GOT3 (cell line): ENCODE results near the gene GPR137B.
A peak's percentile ranks its signal among the peaks of the same experiment; 100 is the strongest.

Experiments
- DNase-seq: peaks from one replicate; lab custom pipeline; 2025; ENCODE audit warnings: mixed read lengths; lab: John Stamatoyannopoulos, UW

Gene GPR137B

DNA sequence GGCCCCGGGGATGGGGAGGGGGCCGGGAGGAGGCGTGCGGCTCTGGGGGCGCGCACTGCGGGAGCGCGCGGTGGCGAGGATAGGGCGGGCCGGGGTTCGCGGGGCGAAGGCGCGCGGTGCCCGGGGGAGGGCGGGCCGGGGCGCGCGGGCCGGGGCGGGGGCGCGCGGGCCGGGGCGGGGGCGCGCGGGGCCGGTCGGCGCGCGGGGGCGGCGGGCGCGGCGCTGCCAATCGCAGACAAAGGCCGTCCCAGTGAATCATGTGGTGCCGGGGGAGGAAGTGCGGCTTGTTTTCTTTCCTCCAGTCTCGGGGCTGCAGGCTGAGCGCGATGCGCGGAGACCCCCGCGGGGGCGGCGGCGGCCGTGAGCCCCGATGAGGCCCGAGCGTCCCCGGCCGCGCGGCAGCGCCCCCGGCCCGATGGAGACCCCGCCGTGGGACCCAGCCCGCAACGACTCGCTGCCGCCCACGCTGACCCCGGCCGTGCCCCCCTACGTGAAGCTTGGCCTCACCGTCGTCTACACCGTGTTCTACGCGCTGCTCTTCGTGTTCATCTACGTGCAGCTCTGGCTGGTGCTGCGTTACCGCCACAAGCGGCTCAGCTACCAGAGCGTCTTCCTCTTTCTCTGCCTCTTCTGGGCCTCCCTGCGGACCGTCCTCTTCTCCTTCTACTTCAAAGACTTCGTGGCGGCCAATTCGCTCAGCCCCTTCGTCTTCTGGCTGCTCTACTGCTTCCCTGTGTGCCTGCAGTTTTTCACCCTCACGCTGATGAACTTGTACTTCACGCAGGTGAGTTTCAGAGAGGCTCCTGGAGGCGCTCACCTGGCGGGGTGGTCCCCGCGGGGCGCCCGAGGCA, at the start of gene GPR137B:
TSS of gene GPR137B (plus strand) at position 287 of the 851 bp plus-strand sequence. CDS start at position 371, 84 bp downstream.
- no peak for DNase-seq

DNA sequence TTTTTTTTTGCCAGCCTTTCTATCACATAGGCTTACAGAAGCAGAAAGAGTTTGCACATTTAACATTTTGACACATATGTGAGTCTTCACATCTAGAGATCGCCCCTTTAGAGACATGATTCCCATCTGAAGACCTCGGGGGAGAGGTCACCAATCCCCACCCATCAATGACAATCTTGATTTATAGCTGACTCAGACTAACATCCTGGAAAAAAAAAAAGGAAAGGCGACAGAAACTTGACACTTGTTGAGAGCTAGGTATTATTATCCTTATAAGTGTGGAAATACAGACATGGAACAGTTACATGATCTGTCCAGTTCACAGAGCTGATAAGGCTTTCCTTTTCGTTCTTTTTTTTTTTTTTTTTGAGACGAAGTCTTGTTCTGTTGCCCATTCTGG, 49.4 kb upstream of the GPR137B start:
- DNase-seq = no peak

GRCh38 chr1:236095705-236096520, 46.4 kb upstream of the GPR137B start:
- DNase-seq = no peak

- DNase-seq = peak; percentile 37
Measured at GRCh38 chr1:236096660-236097482, 45.5 kb upstream of the GPR137B start.

DNA sequence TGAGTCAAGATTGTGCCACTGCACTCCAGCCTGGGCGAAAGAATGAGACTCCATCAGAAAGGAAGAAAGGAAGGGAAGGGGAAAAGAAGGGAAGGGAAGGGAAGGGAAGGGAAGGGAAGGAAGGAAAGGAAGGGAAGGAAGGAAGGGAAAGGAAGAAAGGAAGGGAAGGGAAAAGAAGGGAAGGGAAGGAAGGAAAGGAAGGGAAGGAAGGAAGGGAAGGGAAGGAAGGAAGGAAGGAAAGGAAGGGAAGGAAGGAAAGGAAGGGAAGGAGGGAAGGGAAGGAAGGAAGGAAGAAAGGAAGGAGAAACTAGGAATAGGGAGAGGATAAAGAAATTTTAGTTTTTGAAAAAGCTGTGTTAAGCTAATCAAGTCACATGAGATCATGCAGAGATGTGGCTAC, 44.1 kb upstream of the GPR137B start:
- DNase-seq = no peak

DNA sequence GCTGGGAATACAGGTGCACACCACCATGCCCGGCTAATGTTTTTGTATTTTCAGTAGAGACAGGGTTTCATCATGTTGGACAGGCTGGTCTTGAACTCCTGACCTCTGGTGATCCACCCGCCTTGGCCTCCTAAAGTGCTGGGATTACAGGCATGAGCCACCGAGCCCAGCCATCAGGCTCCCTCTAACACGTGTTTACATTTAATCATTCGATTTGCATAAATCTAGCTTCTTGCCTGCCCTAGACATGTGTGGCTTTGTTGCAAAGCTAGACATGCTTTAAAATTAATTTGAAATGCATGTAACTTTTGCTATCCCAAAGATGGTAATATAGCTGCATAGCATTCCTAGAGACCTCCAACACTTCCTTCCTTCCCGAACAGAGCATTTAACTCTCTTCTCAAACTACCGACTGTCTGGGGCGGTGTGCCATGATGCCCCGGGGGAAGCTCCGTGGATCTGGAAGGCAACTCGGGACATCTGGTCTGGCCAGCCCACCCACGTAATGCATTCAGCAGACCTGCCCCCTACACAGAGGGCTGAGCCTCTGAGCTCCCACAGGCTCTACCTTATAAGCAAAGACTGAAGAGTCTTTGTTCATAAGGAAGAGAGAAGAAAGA, 42.9 kb upstream of the GPR137B start:
- no peak for DNase-seq

DNA sequence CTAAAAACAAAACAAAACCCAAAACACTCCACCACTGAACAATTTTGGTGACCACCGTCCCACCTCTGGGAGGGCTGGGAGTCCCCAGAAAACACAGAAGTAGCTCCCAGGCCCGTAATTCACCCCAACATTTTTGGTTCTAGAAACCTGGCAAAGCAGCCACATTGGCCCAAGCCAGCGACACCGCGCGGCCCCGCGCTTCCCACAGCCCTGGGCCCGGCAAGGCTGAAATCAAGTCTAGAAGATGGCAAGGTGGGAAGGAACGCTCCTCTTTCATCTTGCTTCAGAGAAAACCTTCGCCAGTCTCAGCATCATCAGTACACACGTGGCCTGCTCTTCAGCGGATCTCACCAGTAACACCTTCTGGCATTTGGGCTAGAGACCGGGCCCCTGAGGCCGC, 41.5 kb upstream of the GPR137B start:
- no peak for DNase-seq

GRCh38 chr1:236101233-236102200, 40.8 kb upstream of the GPR137B start:
- DNase-seq = no peak

DNA sequence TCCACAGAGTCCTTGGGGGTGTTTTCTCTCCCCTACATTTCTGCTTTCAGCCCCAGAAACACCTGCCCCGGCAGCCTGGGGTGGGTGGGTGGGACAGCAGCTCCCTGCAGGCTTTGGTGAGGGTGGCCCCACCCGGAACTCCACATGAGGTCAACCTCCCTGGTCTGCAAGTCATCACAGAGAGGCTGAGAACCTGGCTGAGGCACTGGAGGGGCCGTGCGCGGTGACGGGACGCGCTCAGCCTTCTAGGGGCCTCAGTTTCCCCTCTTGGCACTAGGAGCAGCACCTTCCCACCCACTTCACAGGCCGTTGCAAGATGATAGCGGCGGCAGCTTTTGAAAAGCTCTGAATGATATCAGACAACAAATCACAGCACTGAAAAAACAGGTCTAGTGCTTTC, 39.7 kb upstream of the GPR137B start:
- no peak for DNase-seq

DNA sequence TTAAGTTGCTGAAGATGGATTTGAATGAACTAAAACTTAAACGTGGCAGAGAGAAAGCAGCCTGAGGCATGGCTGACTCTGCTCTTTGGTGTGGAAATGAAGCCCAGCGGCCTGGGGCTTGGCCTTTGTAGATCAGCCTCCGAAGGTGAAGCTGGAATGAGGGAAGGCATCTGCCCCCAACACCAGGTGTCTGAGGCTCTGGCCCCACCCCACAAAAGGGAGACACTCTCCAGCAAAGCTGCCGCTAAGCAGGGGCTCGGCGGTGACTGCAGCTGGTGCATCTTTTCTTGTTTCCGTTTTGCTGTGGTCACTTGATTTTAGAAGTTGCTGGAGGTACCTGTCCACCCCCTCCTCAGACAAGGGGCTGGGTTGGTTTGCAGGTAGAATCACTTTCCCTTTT, 39.3 kb upstream of the GPR137B start:
- no peak for DNase-seq

- DNase-seq = no peak
Measured at GRCh38 chr1:236103646-236104218, 38.6 kb upstream of the GPR137B start.

DNA sequence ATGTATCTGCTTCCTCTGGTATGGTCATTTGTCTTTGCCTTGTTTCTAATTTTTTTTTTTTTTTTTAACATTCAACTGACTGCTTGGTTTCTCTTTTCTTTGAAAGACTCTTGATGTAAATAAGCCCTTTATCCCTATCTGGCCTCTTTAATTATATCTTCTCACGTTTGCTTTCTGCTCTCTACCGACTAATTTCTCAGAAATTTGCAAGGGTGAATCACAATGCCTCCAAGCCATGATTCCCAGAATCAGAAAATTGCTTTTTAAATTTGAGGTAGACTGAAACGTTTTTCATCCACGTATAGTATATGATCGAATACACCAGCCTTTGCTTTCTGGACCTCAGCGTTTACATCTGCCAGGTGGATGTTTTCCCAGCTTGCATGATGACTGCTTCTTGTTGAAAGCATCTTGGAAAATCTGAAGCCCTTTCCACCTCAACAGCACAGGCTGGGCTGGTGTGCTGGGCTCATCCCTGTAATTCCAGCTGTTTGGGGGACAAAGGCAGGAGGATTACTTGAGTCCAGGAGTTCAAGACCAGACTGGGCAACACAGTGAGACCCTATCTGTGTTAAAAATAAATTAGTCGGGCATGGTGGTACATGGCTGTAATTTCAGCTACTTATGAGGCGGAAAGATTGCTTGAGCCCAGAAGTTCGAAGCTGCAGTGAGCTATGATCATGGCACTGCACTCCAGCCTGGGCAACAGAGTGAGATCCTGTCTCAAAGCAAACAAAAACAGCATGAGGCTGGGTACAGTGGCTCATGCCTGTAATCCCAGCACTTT, 35.0 kb upstream of the GPR137B start:
- DNase-seq = no peak

GRCh38 chr1:236108027-236108648, 34.2 kb upstream of the GPR137B start:
- DNase-seq = no peak

GRCh38 chr1:236110137-236110536, 32.2 kb upstream of the GPR137B start:
- no peak for DNase-seq

DNA sequence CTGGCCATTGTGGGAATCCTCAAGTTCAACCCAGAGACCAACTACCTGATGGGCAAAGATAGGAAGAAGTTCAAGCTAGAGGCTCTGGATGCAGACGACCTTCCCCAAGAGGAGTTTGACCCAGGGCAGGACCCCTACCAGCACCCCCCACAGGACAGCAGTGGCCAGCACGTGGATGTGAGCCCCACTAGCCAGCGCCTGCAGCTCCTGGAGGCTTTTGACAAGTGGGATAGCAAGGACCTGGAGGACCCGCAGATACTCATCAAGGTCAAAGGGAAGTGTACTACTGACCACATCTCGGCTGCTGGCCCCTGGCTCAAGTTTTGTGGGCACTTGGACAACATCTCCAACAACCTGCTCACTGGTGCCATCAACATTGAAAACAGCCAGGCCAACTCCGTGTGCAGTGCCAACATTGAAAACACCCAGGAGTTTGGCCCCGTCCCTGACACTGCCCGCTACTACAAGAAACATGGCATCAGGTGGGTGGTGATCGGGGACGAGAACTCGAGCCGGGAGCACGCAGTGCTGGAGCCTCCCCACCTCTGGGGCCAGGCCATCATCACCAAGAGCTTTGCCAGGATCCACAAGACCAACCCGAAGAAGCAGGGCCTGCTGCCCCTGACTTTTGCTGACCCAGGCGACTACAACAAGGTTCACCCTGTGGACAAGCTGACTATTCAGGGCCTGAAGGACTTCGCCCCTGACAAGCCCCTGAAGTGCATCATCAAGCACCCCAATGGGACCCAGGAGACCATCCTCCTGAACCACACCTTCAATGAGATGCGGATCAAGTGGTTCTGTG, 30.6 kb upstream of the GPR137B start:
- no peak for DNase-seq

DNA sequence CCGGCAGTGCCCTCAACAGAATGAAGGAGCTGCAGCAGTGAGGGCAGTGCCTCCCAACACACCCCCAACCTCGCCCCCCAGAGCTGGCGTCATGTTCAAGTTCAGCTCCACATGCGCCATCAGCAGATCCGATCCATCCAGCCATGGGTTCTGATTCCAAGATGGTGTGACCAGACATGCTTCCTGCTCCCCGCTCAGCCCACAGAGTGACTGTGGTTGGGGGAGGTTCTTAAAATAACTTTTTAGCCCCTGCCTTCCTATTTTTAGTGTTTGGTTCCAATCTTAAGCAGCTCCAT, 30.1 kb upstream of the GPR137B start:
- no peak for DNase-seq

GRCh38 chr1:236113324-236114032, 28.9 kb upstream of the GPR137B start:
- DNase-seq = no peak
